ENCODE results near the gene DOCK3. TPM values are rescaled to one million over a fixed set of nuclear protein-coding genes. Genes with fewer than 3 reads are reported as not detected.

Gene DOCK3
- total RNA-seq, 2 experiments from 2014 or later: 0.93 to 1.1 TPM

- H3K4me3 Mint-ChIP-seq: peak overlapping the region; percentile 90
- ATAC-seq (ENCODE audit: poor library complexity) (no peak), DNase-seq (peak in 3 of 14 experiments; percentile 17 to 37 (median 23))
- peak overlapping the region; percentile 84 to 96 for H3K27ac ChIP-seq (ENCODE audit: low read depth in 1 of 2, low read length in 2 of 2)
- H3K27me3 Mint-ChIP-seq: no peaks in the 10 kb centered on the region
- intact Hi-C loops (cut with DNase I, micrococcal nuclease): loop anchor here (2.0 to 10.0 kb wide), 5 partner anchors 117 to 815 kb away; partner anchors contain the start of genes DCAF1 (in 1 of the 2), HEMK1 (in 1 of the 2), MAPKAPK3 (in 1 of the 2) and PARP3 (in 1 of the 2)
- TF ChIP-seq, protein P1, sequence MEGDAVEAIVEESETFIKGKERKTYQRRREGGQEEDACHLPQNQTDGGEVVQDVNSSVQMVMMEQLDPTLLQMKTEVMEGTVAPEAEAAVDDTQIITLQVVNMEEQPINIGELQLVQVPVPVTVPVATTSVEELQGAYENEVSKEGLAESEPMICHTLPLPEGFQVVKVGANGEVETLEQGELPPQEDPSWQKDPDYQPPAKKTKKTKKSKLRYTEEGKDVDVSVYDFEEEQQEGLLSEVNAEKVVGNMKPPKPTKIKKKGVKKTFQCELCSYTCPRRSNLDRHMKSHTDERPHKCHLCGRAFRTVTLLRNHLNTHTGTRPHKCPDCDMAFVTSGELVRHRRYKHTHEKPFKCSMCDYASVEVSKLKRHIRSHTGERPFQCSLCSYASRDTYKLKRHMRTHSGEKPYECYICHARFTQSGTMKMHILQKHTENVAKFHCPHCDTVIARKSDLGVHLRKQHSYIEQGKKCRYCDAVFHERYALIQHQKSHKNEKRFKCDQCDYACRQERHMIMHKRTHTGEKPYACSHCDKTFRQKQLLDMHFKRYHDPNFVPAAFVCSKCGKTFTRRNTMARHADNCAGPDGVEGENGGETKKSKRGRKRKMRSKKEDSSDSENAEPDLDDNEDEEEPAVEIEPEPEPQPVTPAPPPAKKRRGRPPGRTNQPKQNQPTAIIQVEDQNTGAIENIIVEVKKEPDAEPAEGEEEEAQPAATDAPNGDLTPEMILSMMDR (IDR thresholded peaks at IDR 0.05): no peak
- H3K4me3 ChIP-seq (ENCODE audit: low read length): peak overlapping the region; percentile 99
- no peaks in the 10 kb centered on the region for H3K27me3 ChIP-seq (ENCODE audit: control insufficient read depth in 1 of 2, insufficient read depth in 2 of 2, low read length in 2 of 2)
- H3K27ac Mint-ChIP-seq: peak overlapping the region; percentile 99
- peaks cover 44% of the 10 kb centered on the region for H3K4me1 ChIP-seq (ENCODE audit: insufficient read depth, low read length)
- ChIA-PET POLR2A (interaction anchor here (0.8 to 3.9 kb wide), 18 partner anchors 7 to 1056 kb away, joined by 3 to 29 read pairs (median 5); partner anchors contain the start of genes CISH, DCAF1, HEMK1 and MAPKAPK3), CTCF (interaction anchor here (1.0 to 4.9 kb wide), 2 partner anchors 118 to 768 kb away, joined by 3 to 19 read pairs; partner anchors contain the start of gene MAPKAPK3)
- H3K36me3 ChIP-seq (ENCODE audit: insufficient read depth, low read length): peaks cover 22% of the 10 kb centered on the region
- H3K4me1 Mint-ChIP-seq (ENCODE audit: low read depth): peaks cover 52% of the 10 kb centered on the region
- no peaks in the 10 kb centered on the region for H3K9me3 Mint-ChIP-seq
- H3K36me3 Mint-ChIP-seq (ENCODE audit: low read depth): peaks cover 43% of the 10 kb centered on the region
- H3K9me3 ChIP-seq (ENCODE audit: control insufficient read depth in 1 of 2, insufficient read depth in 1 of 2, low read length in 2 of 2): no peaks in the 10 kb centered on the region
Observed at GRCh38 chr3:51384055-51384725, 709.5 kb downstream of the DOCK3 start.

- peak within 1 kb of the TSS; percentile 99 for H3K4me3 ChIP-seq (ENCODE audit: low read length)
- TF ChIP-seq, protein P1 (IDR thresholded peaks at IDR 0.05): no peak
Observed at GRCh38 chr3:51384726-51385473, 710.2 kb downstream of the DOCK3 start, which contains the start of gene MANF. Gene MANF, plus strand, starts transcription at chr3:51385291. Its CDS starts 52 bp downstream, at chr3:51385343.

More at GRCh38 chr3:51384726-51385473, 710.2 kb downstream of the DOCK3 start, which contains the start of gene MANF:
- DNase-seq: peak; percentile 93 to 99 (median 95)
- H3K27ac ChIP-seq (ENCODE audit: low read depth in 1 of 2, low read length in 2 of 2): peak within 1 kb of the TSS; percentile 84 to 96
- no peaks in the 10 kb centered on the region for H3K27me3 ChIP-seq (ENCODE audit: control insufficient read depth in 1 of 2, insufficient read depth in 2 of 2, low read length in 2 of 2)
- H3K36me3 Mint-ChIP-seq (ENCODE audit: low read depth): peaks cover 48% of the 10 kb centered on the region
- peaks cover 55% of the 10 kb centered on the region for H3K4me1 Mint-ChIP-seq (ENCODE audit: low read depth)
- H3K4me3 Mint-ChIP-seq: peak within 1 kb of the TSS; percentile 99
- intact Hi-C loops (cut with DNase I, micrococcal nuclease): loop anchor here (1.0 to 10.0 kb wide), 12 partner anchors 116 to 1018 kb away; partner anchors contain the start of genes HEMK1 (in 2 of the 2), MAPKAPK3 (in 2 of the 2), C3orf18 (in 1 of the 2) and DCAF1 (in 1 of the 2)
- H3K36me3 ChIP-seq (ENCODE audit: insufficient read depth, low read length): peaks cover 26% of the 10 kb centered on the region
- H3K27ac Mint-ChIP-seq: peak within 1 kb of the TSS; percentile 99
- H3K27me3 Mint-ChIP-seq: no peaks in the 10 kb centered on the region
- H3K9me3 ChIP-seq (ENCODE audit: control insufficient read depth in 1 of 2, insufficient read depth in 1 of 2, low read length in 2 of 2): no peaks in the 10 kb centered on the region
- H3K9me3 Mint-ChIP-seq: no peaks in the 10 kb centered on the region
- ChIA-PET POLR2A (interaction anchor here (0.5 to 3.9 kb wide), 31 partner anchors 8 to 1057 kb away, joined by 3 to 29 read pairs (median 4); partner anchors contain the start of genes CISH, CYB561D2, DCAF1 and DOCK3), CTCF (interaction anchor here (0.7 to 4.9 kb wide), 3 partner anchors 13 to 769 kb away, joined by 3 to 19 read pairs (median 3); partner anchors contain the start of gene MAPKAPK3)
- H3K4me1 ChIP-seq (ENCODE audit: insufficient read depth, low read length): peaks cover 47% of the 10 kb centered on the region
- peak; percentile 95 for ATAC-seq (ENCODE audit: poor library complexity)
